ENCODE measurements around the gene ARGLU1.

ARGLU1 gene

GRCh38 chr13:106586648-106587166 is 18.8 kb upstream of the ARGLU1 start:
- TF ChIP-seq CTCF (IDR thresholded peaks at IDR 0.05; ENCODE audit: insufficient read depth, low read length, poor library complexity, severe bottlenecking) = no peak
- Histone ChIP-seq H3K36me3 (ENCODE audit: control insufficient read depth, insufficient read depth, low read length) (no peaks in the 10 kb centered on the region), H3K4me3 (replicated peaks; ENCODE audit: low read depth, low read length) (no peak overlapping the region), H3K27me3 (replicated peaks; ENCODE audit: control insufficient read depth, insufficient read depth, low read length) (no peaks in the 10 kb centered on the region)
- DNase-seq (ENCODE audit: extremely low read depth, insufficient read length) = no peak

- no peak overlapping the region for H3K4me3 ChIP-seq (replicated peaks; ENCODE audit: low read depth, low read length)
- H3K27me3 ChIP-seq (replicated peaks; ENCODE audit: control insufficient read depth, insufficient read depth, low read length) = no peaks in the 10 kb centered on the region
- no peak for TF ChIP-seq CTCF (IDR thresholded peaks at IDR 0.05; ENCODE audit: insufficient read depth, low read length, poor library complexity, severe bottlenecking)
- no peak for DNase-seq (ENCODE audit: extremely low read depth, insufficient read length)
- H3K36me3 ChIP-seq (ENCODE audit: control insufficient read depth, insufficient read depth, low read length) = no peaks in the 10 kb centered on the region
These were observed 13.3 kb upstream of the ARGLU1 start for GRCh38 chr13:106581225-106581624.

- DNase-seq (ENCODE audit: extremely low read depth, insufficient read length) = no peak
- Histone ChIP-seq H3K27me3 (replicated peaks; ENCODE audit: control insufficient read depth, insufficient read depth, low read length) (no peaks in the 10 kb centered on the region), H3K4me3 (replicated peaks; ENCODE audit: low read depth, low read length) (no peak overlapping the region), H3K36me3 (ENCODE audit: control insufficient read depth, insufficient read depth, low read length) (no peaks in the 10 kb centered on the region)
- no peak for TF ChIP-seq CTCF (IDR thresholded peaks at IDR 0.05; ENCODE audit: insufficient read depth, low read length, poor library complexity, severe bottlenecking)
These were observed 8.0 kb upstream of the ARGLU1 start for GRCh38 chr13:106575896-106576295.

- no peak overlapping the region for H3K4me3 ChIP-seq (replicated peaks; ENCODE audit: low read depth, low read length)
- no peaks in the 10 kb centered on the region for H3K27me3 ChIP-seq (replicated peaks; ENCODE audit: control insufficient read depth, insufficient read depth, low read length)
- no peaks in the 10 kb centered on the region for H3K36me3 ChIP-seq (ENCODE audit: control insufficient read depth, insufficient read depth, low read length)
- no peak for DNase-seq (ENCODE audit: extremely low read depth, insufficient read length)
- no peak for TF ChIP-seq CTCF (IDR thresholded peaks at IDR 0.05; ENCODE audit: insufficient read depth, low read length, poor library complexity, severe bottlenecking)
These were observed 5.9 kb upstream of the ARGLU1 start for GRCh38 chr13:106573868-106574267.

GRCh38 chr13:106573284-106573846 is 5.4 kb upstream of the ARGLU1 start:
- no peak for TF ChIP-seq CTCF (IDR thresholded peaks at IDR 0.05; ENCODE audit: insufficient read depth, low read length, poor library complexity, severe bottlenecking)
- no peak overlapping the region for H3K4me3 ChIP-seq (replicated peaks; ENCODE audit: low read depth, low read length)
- no peak for DNase-seq (ENCODE audit: extremely low read depth, insufficient read length)
- H3K27me3 ChIP-seq (replicated peaks; ENCODE audit: control insufficient read depth, insufficient read depth, low read length) = no peaks in the 10 kb centered on the region
- H3K36me3 ChIP-seq (ENCODE audit: control insufficient read depth, insufficient read depth, low read length) = no peaks in the 10 kb centered on the region
